ENCODE results near the gene SCUBE3. TPM values are rescaled to one million over a fixed set of nuclear protein-coding genes. Genes with fewer than 3 reads are reported as not detected.
A peak's percentile ranks its signal among the peaks of the same experiment; 100 is the strongest.

The SCUBE3 gene
- total RNA-seq, 1 donor from 2014 or later = 0.37 TPM

GRCh38 chr6:35272005-35272404 is 58.2 kb downstream of the SCUBE3 start:
- DNase-seq (ENCODE audit: low spot score) = no peak

- no peak for DNase-seq (ENCODE audit: low spot score)
These were observed 60.2 kb downstream of the SCUBE3 start for GRCh38 chr6:35273822-35274559.

DNA sequence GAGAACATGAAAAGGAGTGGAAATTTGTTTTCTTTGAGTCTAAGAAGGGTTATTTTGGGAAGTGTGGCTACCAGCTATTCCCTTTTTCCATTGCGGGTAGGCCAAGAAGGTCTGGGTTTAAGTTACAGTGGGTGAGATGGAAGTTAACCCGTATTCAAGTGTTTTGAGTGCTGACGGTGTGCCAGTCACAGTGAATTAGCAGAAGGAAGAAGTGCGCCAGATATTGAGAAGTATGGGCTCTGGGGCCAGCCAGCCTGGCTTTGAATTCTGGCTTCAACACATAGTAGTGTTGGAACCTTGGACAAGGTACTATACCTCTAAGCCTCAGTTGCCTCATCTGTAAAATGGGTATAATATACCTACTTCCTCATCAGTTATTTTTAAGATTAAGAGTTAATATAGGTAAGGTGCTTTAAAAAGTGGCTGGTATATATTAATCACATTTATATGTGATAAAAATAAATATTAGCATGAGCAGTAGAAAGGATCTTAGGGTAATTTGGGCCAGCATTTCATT is 62.0 kb downstream of the SCUBE3 start:
- DNase-seq (ENCODE audit: low spot score) = no peak

GRCh38 chr6:35278708-35279107 is 65.0 kb downstream of the SCUBE3 start:
- no peak for DNase-seq (ENCODE audit: low spot score)

GRCh38 chr6:35280903-35281302 is 67.1 kb downstream of the SCUBE3 start:
- DNase-seq (ENCODE audit: low spot score) = no peak

DNA sequence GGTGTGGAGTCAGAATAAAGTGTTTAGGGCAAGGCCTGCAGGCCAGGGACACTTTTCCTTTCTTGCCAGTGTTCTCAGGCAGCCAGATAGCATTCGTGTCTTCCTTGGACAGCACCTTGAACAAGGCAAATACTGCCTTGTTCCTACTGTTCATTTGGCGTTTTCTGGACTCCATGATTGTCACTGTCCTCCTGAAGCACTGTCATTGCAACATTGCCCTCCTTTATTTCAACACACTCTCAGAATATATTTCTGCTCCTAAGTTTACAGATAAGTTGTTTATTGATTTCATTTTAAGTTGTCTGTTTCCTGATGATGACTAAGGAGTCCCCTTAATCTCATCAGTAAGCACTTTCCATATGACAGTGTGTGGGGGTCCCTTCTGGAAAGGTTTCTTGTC is 68.7 kb downstream of the SCUBE3 start:
- DNase-seq (ENCODE audit: low spot score) = no peak

GRCh38 chr6:35283361-35283760 is 69.6 kb downstream of the SCUBE3 start:
- DNase-seq (ENCODE audit: low spot score) = no peak

GRCh38 chr6:35287671-35288396 is 74.1 kb downstream of the SCUBE3 start:
- DNase-seq (ENCODE audit: low spot score) = no peak

DNA sequence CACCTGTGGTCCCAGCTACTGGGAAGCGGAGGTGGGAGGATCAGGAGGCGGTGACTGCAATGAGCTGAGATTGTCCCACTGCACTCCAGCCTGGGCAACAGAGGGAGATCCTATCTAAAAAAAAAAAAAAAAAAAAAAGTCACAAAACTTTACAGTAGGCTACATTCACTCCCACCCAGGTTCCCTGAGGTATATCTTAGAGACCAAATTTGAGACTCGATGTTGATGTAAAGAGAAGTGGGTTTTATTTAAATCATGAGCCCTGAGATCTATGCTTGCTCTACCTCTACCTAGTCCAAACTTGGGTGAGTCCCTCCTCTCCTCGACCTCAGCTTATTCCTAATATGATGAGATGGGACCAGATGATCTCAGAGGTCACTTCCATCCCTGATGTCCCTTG is 75.1 kb downstream of the SCUBE3 start:
- no peak for DNase-seq (ENCODE audit: low spot score)

GRCh38 chr6:35291491-35291890 is 77.7 kb downstream of the SCUBE3 start:
- no peak for DNase-seq (ENCODE audit: low spot score)

DNA sequence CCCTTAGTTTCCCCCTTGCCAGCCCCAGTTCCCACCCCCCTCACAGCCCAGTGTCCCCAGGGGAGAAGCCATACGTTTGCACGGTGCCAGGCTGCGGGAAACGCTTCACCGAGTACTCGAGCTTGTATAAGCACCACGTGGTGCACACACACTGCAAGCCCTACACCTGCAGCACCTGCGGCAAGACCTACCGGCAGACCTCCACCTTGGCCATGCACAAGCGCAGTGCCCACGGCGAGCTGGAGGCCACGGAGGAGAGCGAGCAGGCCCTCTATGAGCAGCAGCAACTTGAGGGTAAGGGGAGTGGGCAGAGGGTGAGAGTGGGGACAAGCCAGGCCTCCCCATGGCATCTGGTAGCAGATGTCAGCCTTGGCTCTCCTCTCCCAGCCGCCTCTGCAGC is 78.7 kb downstream of the SCUBE3 start:
- no peak for DNase-seq (ENCODE audit: low spot score)

DNA sequence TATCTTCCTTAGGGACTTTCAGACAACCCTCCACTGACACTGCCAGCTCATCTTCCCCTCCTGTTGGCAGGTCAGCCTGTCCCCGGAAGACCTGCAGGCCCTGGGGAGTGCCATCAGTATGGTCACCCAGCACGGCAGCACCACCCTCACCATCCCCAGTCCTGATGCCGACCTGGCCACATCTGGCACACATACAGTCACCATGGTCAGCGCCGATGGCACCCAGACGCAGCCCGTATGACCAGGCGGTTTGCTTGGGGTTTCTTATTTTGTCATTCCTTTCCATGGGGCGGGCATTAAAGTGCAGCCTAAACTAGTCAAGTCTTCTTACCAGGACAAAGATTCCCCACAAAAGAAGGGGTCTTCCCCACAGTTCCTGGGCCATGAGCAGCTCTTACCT is 79.9 kb downstream of the SCUBE3 start:
- no peak for DNase-seq (ENCODE audit: low spot score)

GRCh38 chr6:35294308-35294945 is 80.7 kb downstream of the SCUBE3 start:
- no peak for DNase-seq (ENCODE audit: low spot score)

GRCh38 chr6:35295036-35295435 is 81.3 kb downstream of the SCUBE3 start:
- no peak for DNase-seq (ENCODE audit: low spot score)

GRCh38 chr6:35295521-35296315 is 82.0 kb downstream of the SCUBE3 start:
- DNase-seq (ENCODE audit: low spot score) = no peak

DNA sequence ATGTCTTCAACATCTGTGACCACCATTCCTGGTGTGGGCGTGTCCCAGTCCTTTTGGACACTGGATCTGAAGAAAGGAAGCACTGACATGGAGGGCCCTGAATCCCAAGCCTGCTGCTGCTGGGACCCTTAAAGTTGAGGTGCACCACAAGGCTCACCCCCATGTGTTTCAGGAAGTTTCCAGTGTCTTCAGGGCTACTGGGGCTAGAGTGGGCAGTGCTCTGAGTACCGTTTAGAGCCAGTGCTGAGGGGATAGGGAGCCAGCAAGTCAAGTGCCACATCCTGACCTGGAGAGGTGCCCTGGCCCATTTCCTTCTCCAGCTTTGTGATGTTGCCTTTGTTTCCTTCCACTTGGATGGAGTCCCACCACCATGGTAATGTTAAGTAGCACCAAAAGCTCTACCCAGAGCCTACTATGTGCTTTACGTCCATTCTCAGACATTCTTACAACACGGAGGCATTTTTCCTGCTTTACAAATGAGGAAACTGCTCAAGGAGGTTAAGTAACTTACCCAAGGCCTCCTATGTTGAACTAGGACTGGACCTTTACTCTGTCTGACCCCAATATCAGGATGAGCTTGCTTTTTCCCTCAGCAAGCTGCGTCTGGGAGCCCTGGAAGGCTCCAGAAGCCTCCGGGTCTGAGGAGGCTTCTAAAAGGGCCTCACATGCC is 83.3 kb downstream of the SCUBE3 start:
- DNase-seq (ENCODE audit: low spot score) = no peak

- peak; percentile 89 for DNase-seq (ENCODE audit: low spot score)
These were observed 84.1 kb downstream of the SCUBE3 start, which contains the start of gene DEF6 for GRCh38 chr6:35297601-35298481. Gene DEF6 (plus strand): TSS chr6:35297818. CDS start chr6:35297857, 39 bp downstream.

DNA sequence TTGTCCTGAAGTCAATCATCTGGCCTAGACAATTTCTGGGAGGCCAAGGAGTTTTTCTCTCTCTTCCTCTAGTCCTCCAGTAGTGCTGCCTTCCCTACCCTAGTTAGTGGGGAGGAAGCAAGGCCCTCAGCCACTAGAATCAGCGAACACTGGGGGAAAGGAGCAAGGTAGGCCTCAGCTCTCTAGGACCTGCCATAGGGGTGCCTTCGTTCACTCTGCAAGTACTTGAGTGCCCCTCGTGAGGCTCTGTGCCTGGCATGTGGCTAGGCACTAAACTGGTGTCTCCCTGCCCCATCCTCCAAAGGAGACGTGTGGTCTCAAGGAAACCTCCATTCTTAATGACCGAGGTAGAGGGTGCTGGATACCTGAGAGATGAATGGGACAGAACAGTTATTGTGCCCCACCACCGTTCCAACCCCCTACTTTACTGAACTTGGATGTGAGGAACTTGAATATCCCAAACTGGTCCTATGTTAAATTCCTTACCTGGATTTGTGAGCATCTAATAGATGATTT is 84.9 kb downstream of the SCUBE3 start:
- DNase-seq (ENCODE audit: low spot score) = no peak

- DNase-seq (ENCODE audit: low spot score) = no peak
These were observed 85.9 kb downstream of the SCUBE3 start for GRCh38 chr6:35299674-35300073.

GRCh38 chr6:35300848-35301247 is 87.1 kb downstream of the SCUBE3 start:
- no peak for DNase-seq (ENCODE audit: low spot score)

Measured in mucosa of gallbladder (tissue), 1 donor.